Posterior vena cava (tissue), 2 donors: Measurements from ENCODE around the gene THADA. TPM values are rescaled to one million over a fixed set of nuclear protein-coding genes. Genes with fewer than 3 reads are reported as not detected.

Experiments
- DNase-seq: peaks from one replicate; pipeline ENCODE4 v3.0.0-alpha.2; 2020; ENCODE audit warnings: low spot score
- intact Hi-C, 2 donors: fragments of 100-400 bp; cut with DNase I; formaldehyde crosslinking; loops; one replicate each; pipeline versions ENCODE4 v1.14.1 to v1.14.2; 2022 to 2023
- total RNA-seq, 2 donors: library from RNA; stranded (reverse); fragmentation: NEBNext Ultra II Directional; extraction: Animal tissue kit (Norgen Biotek cat#: 25700); gene quantifications; one replicate each; pipeline ENCODE4 v1.2.1, GENCODE V29; 2021
- donor health status: DM: yes; HTN: yes; CAD: no.
- donor health status: DM: yes; HTN: yes; CAD: no.

The THADA gene
- total RNA-seq, 2 donors from 2014 or later: 29.9 to 30.7 TPM

GRCh38 chr2:43212216-43212835 is 383.5 kb downstream of the THADA start:
- intact Hi-C loops: loop anchor here in 1 of 2 donors (10.0 kb wide), 1 partner anchor 88 kb away; no protein-coding TSS in a partner anchor
- DNase-seq: no peak

- intact Hi-C loops: loop anchor here in 1 of 2 donors (10.0 kb wide), 1 partner anchor 86 kb away; no protein-coding TSS in a partner anchor
- DNase-seq: no peak
Measured at GRCh38 chr2:43210467-43211303, 385.2 kb downstream of the THADA start.

- no peak for DNase-seq
- intact Hi-C loops: loop anchor here in 1 of 2 donors (10.0 kb wide), 1 partner anchor 85 kb away; no protein-coding TSS in a partner anchor
Measured at GRCh38 chr2:43210125-43210466, 385.7 kb downstream of the THADA start.

GRCh38 chr2:43209204-43209717 is 386.6 kb downstream of the THADA start:
- intact Hi-C loops: no loop called here
- no peak for DNase-seq

GRCh38 chr2:43207553-43208300 is 388.1 kb downstream of the THADA start:
- no peak for DNase-seq
- intact Hi-C loops: no loop called here

GRCh38 chr2:43206602-43207001 is 389.2 kb downstream of the THADA start:
- intact Hi-C loops: no loop called here
- no peak for DNase-seq

GRCh38 chr2:43203373-43203772 is 392.5 kb downstream of the THADA start:
- intact Hi-C loops: no loop called here
- DNase-seq: no peak

GRCh38 chr2:43202289-43202688 is 393.5 kb downstream of the THADA start:
- no peak for DNase-seq

GRCh38 chr2:43201497-43201896 is 394.3 kb downstream of the THADA start:
- intact Hi-C loops: no loop called here
- DNase-seq: no peak

More at GRCh38 chr2:43202289-43202688, 393.5 kb downstream of the THADA start:
- intact Hi-C loops: no loop called here

GRCh38 chr2:43201016-43201415 is 394.8 kb downstream of the THADA start:
- DNase-seq: no peak
- intact Hi-C loops: no loop called here

GRCh38 chr2:43199492-43200488 is 396.0 kb downstream of the THADA start:
- intact Hi-C loops: no loop called here

GRCh38 chr2:43198263-43198662 is 397.6 kb downstream of the THADA start:
- DNase-seq: no peak
- intact Hi-C loops: no loop called here

More at GRCh38 chr2:43199492-43200488, 396.0 kb downstream of the THADA start:
- DNase-seq: no peak

GRCh38 chr2:43197588-43197896 is 398.3 kb downstream of the THADA start:
- DNase-seq: no peak
- intact Hi-C loops: no loop called here

- no peak for DNase-seq
- intact Hi-C loops: no loop called here
Measured at GRCh38 chr2:43196768-43197587, 398.9 kb downstream of the THADA start.

- intact Hi-C loops: no loop called here
- DNase-seq: no peak
Measured at GRCh38 chr2:43194121-43194869, 401.5 kb downstream of the THADA start.

GRCh38 chr2:43193652-43194120 is 402.2 kb downstream of the THADA start:
- intact Hi-C loops: no loop called here
- no peak for DNase-seq
